ENCODE measurements around the gene KRT222.

The KRT222 gene

DNA sequence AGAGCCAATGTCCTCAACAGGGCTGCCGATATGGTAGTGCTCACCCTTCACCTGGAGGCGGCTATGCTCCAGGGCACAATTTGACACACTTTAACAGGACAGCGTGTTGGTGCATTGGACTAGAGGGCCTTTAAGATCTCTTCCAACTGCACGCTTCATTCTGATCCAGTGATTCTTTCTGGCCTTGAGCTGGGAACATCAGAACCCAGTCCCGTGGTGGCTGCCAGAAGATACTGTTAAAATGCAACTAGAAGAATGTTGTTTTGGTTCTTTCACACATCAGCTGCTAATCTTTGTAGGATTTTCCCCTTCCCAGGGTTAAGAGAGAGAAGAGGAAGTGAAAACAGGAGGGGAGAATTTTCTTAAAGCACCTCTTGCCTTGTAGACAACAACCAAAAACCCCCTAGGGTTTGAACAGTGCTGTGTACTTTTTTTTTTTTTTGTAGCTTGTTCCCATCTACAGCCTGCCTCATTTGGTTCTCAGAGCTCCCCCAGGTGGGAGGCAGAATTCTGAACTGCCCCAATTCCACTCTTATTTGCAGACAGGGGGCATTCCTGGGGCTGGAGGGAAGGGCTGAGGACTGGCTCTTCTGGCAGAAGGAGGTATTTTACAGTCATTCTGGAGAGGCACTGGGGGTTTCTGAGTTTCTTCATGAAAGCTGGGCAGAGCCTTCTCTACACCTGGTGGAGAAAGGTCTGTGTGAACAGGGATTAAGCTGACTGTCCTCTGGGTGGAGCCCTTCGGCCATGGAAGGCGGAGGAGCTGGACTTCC, 49.7 kb downstream of the KRT222 start:
- DNase-seq (ENCODE audit: low read depth in 3 of 3), result no peak

GRCh38 chr17:40614431-40615067, 50.4 kb downstream of the KRT222 start:
- no peak for DNase-seq (ENCODE audit: low read depth in 3 of 3)

- no peak for DNase-seq (ENCODE audit: low read depth in 3 of 3)
These were observed 51.4 kb downstream of the KRT222 start for GRCh38 chr17:40613467-40614154.

DNA sequence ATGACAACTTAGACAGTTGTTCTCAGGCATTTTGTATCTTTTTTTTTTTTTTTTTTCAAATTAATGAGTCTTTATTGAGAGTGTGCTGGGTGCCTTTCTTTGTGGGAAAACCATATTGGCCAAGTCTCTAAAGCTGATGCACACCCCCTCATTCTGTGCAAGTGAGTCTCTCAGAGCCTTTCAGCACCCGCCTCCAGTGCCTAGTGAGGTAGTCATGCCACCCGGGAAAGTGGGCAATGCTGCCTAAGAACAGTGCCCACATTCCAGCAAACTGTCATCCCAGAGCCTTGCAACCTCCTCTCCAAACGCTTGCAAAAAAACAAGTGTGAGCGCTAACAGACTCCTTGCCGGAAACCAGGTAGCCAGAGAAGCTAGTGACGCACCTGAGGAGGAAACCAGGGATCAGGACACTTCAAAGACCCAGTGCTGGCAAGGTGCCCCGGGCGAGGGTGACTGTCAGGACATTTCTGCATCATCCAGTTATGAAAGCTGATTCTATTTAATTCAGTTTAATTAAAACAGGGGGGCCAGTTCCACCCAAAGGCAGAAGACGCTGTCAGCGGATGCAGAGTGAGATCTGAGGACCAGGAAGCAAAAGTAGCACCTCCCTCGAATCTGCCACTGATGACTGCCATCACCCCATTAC, 52.3 kb downstream of the KRT222 start:
- peak in 2 of 3 donors; percentile 54 to 57 for DNase-seq (ENCODE audit: low read depth in 3 of 3)

DNA sequence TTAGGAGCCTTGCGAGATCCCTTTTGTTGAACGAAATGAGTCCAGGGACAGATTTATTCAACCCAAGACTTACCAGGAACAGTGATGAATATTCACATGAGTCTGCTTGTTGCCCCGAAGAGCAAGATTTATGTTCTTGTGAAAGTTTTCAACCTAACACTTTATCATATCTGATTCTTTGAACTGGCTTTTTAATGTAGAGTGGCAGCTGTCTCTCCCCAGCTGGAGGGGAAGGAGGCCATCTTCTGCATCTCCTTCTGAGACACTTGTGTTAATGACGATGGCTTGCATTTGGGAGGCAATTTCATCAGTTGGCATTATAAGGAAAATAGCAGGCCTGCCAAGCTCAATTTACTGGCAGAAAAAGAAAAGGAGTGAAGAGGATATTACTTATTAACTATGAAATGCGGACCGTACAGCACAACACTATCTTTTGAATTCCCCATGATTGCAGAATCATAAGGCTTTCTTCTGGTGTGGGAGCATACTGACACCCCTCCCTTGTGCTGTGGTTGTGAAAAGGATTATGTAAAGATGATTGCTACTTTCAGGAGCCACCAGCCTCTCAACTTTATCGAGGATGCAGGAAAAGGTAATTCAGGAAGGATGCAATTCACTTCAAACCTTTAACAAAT, 53.0 kb downstream of the KRT222 start:
- DNase-seq (ENCODE audit: low read depth in 3 of 3), result no peak

DNA sequence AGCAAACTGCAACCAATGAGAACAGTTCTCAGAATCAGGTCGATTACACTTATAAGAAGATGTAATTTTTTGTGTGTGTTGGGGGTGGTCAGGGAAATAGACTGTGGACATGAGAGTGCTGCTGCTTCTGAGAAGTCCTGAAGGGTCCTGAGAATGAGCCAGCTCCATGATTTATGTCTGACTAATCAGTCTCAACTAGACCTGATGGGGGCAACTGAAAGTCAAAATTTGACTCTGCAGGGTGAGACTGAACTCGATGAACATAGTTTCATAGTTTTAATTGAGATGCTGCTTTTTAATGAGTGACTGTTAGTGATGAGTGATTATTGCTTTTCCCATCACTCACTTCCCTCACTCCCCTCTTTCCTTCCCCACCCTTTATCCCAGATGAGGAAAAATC, 54.6 kb downstream of the KRT222 start:
- DNase-seq (ENCODE audit: low read depth in 3 of 3), result no peak

DNA sequence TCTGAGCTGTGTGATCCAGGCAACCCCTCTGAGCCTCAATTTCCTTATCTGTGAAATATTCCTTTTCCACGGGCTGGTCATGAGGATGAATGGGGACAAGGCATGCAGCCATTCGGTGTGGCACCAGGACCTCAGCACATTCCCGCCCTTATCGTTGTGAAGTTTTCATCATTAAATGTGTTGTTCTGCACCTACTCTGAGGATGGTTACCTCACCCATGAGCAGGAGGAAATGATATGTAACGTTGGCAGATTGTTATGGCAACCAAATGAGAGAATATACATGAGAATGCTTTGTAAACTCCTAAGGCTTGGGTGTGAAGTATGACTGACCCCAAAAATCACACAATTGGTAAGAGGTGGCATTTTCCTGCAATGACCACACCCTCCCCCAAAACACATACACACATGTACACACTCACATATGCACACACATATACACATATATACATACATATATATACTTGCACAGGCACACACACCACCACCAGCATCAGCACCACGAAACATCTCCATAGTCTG, 56.9 kb downstream of the KRT222 start:
- DNase-seq (ENCODE audit: low read depth in 3 of 3), result no peak

GRCh38 chr17:40607641-40608040, 57.3 kb downstream of the KRT222 start:
- no peak for DNase-seq (ENCODE audit: low read depth in 3 of 3)

DNA sequence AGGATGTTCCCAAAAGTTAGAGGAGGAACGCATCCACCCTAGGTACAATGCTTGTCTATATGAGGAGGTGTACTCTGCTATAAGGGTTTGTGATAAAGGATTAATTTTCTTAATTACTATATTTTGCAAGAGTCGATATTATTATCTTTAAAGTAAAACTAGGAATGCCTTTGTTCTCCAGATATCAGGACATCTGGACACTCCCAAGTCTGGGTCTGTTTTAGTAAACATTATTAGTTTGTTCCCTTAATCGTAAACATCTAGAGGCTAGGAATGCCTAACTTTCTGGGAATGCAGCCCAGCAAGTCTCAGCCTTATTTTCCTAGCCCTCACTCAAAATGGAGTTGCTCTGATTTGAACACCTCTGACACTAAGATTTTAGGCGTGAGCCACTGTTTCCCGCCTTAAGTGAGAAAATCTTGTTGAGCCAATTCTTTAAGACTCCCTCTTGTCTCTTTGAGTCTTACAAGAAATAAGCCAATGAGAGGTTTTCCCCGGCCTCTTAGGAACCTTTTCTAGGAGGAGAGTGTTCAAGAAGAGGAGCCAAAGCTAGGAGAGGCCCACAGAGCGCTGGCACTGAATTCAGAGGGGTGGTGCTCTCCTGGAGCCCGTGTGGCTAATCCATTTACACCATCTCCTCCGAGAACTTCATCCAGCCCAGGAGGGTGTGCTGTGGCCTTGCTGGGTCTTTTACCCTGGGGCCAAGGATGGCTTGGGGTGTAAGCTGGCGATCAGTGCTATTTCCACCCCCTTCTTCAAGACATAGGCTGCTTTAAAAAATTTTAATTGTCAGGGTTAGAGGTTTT, 58.2 kb downstream of the KRT222 start:
- no peak for DNase-seq (ENCODE audit: low read depth in 3 of 3)

- DNase-seq (ENCODE audit: low read depth in 3 of 3), result peak; percentile 51 to 73 (median 62)
These were observed 59.7 kb downstream of the KRT222 start for GRCh38 chr17:40605306-40605705.

Data from stimulated activated CD4-positive, alpha-beta T cell treated with anti-CD3 and anti-CD28 coated beads, TNF-alpha, amount 100 ng/mL, for 48 hours (primary cell).